Measurements from ENCODE around the gene ZFP64.
A peak's percentile ranks its signal among the peaks of the same experiment; 100 is the strongest.

ZFP64 gene

DNA sequence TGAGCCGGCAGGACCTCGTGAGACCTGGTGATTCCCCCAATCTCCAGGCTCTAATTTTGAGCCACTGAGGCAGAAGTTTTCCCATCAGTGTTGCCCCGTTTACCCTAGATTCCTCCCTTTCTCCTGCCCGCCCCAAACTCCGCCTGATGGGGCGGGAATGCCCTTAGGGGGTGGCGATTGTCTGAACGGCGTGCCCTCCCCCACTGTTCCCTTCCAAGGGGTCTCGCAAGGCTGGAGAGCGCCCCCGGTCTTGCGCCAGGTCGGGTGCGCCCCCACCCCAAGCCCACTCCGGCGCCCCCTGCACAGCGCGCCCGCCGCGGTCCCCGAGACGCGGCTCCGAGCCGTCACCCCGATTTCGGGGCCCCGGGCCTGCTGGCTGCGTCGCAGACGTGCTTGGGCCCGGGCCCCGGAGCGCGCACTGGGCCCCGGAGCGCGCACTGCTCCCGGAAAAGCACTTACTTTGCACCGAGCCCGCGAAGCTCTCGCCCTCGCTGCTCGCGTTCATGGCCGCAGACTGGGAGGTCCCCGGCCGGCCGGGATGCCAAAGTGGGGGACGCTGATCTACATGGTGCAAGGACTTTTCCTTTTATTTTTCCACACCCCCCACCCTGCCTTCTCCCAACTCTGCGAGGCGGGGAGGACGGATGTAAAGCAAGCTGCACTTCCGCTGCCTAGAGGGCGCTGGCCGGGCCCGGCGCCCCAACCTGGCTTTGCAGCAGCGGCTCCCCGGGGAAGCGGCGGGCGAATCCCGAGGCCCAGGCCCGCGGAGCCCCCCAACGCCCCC is at the start of gene ZFP64:
ZFP64 (minus strand) TSS at position 648 of the 784 bp plus-strand sequence; CDS start at position 505, 143 bp downstream.
- peak within 1 kb of the TSS; percentile 76 for H3K4me3 ChIP-seq (ENCODE audit: low read length)
- DNase-seq (ENCODE audit: low read depth): peak; percentile 84
- TF ChIP-seq, protein P1, sequence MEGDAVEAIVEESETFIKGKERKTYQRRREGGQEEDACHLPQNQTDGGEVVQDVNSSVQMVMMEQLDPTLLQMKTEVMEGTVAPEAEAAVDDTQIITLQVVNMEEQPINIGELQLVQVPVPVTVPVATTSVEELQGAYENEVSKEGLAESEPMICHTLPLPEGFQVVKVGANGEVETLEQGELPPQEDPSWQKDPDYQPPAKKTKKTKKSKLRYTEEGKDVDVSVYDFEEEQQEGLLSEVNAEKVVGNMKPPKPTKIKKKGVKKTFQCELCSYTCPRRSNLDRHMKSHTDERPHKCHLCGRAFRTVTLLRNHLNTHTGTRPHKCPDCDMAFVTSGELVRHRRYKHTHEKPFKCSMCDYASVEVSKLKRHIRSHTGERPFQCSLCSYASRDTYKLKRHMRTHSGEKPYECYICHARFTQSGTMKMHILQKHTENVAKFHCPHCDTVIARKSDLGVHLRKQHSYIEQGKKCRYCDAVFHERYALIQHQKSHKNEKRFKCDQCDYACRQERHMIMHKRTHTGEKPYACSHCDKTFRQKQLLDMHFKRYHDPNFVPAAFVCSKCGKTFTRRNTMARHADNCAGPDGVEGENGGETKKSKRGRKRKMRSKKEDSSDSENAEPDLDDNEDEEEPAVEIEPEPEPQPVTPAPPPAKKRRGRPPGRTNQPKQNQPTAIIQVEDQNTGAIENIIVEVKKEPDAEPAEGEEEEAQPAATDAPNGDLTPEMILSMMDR (IDR thresholded peaks at IDR 0.05; ENCODE audit: insufficient read depth, low read depth, low read length, missing control alignments): peak; percentile 61

DNA sequence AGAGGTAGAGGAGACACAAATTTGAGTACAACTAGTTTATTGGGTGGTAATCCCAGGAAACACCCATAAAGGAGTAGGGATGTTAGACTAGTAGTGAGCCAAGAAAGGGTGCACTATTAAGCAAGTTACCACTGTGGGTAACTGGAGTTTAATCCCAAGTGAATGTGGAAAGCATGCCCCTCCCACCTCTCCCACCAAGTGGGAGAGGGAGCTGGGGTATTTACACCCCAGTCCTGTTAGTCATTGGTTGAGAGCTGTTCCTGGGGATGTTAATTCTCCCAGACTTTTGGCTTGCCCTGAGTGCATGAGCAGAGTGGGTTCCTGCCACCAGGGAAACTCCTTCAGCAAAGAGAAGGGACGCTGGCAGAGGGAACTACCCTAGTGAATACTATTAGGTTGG is 49.2 kb upstream of the ZFP64 start:
- DNase-seq (ENCODE audit: low read depth): no peak
- TF ChIP-seq, protein P1 (IDR thresholded peaks at IDR 0.05; ENCODE audit: insufficient read depth, low read depth, low read length, missing control alignments): no peak
- no peak overlapping the region for H3K4me3 ChIP-seq (ENCODE audit: low read length)

DNA sequence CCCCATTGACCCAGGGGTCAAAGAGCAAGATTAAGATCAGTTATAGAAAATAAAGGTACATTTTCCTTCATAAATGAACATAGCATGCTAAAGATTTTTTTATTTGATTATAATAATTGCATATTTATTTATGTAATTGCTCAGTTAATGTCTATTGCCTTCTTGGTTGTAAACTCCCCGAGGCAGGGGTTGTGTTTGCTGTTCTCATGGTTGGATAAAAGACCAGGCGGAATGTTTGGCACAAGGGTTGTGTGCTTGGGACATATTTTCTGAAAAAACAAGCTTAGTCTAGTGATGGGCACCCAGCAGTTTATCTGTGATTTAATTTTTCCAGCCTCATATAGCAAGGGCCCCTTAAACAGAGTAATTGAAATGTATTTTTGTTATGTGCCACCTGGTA is 47.5 kb upstream of the ZFP64 start:
- no peak for DNase-seq (ENCODE audit: low read depth)
- TF ChIP-seq, protein P1 (IDR thresholded peaks at IDR 0.05; ENCODE audit: insufficient read depth, low read depth, low read length, missing control alignments): no peak

DNA sequence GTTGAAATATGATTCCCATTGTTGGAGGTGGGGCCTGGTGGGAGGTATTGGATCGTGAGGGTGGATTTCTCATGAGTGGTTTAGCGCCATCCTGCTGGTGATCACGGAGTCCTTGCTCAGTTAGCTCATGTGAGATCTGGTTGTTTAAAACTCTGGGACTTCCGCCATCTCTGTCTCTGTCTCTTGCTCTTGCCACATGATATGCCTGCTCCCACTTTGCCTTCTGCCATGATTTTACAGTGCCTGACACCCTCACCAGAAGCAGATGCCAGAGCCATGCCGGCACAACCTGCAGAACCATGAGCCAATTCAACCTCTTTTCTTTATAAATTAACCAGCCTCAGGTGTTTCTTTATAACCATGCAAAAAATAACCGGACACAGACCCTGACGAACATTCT is 44.7 kb upstream of the ZFP64 start:
- DNase-seq (ENCODE audit: low read depth): no peak
- TF ChIP-seq, protein P1 (IDR thresholded peaks at IDR 0.05; ENCODE audit: insufficient read depth, low read depth, low read length, missing control alignments): no peak
- H3K4me3 ChIP-seq (ENCODE audit: low read length): no peak overlapping the region

More for the DNA sequence above, 47.5 kb upstream of the ZFP64 start:
- no peak overlapping the region for H3K4me3 ChIP-seq (ENCODE audit: low read length)

DNA sequence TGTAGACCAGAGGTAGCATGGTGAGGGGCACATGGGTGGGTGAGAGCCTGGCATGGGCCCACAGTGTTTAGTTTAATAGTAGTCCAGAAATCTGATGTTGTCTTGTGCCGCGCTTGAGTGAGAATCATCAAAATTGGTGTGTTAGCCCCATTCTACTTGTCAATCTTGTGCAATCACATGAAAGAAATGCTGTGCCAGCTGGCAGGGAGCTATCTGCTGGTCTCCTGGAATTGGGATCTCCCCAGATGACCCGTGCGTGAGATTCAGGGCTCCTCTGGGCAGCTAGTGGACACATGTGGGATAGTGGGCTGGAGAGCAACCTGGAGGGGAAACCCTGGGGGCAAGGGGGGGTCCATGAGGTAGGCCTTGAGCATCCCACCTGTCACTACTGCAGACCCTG is 43.5 kb upstream of the ZFP64 start:
- no peak for DNase-seq (ENCODE audit: low read depth)
- H3K4me3 ChIP-seq (ENCODE audit: low read length): no peak overlapping the region
- TF ChIP-seq, protein P1 (IDR thresholded peaks at IDR 0.05; ENCODE audit: insufficient read depth, low read depth, low read length, missing control alignments): no peak

DNA sequence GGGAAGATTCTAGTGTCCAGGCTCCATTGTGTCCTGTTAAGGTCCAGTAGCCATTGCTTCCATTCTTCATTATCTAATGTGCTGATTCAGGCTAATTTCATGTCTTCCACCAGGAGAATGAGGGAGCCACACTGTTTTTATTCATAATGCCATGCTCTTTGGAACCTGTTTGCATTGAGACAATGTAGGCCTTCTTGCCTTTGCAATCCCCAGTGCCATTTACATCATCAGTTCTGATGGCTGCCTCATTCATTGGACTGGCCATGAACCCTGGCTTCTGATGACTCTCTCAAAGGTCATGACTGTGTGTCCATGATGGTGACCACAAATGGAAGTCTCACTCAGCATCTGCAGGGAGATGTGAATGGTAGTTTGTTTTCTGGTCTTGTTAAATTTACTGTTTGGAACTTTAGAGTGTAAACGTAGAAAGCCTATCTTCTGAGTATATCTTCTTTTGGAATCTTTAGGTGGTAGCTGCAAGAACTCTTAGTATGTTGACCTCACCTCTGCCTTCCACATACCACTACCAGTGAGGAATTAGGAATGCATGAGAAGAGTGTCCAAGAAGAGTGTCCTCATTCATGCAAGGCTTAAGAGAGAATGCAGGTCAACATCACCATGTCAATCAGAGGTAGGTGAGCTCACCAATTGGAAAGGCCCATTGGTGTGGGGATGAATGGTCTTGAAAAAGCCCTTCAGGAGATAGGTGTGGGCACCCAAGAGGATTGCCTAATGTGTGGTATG is 42.9 kb upstream of the ZFP64 start:
- H3K4me3 ChIP-seq (ENCODE audit: low read length): no peak overlapping the region
- no peak for DNase-seq (ENCODE audit: low read depth)
- TF ChIP-seq, protein P1 (IDR thresholded peaks at IDR 0.05; ENCODE audit: insufficient read depth, low read depth, low read length, missing control alignments): no peak
